Ectodermal cell (in vitro differentiated cells): ENCODE results near the gene PHTF2. TPM values are rescaled to one million over a fixed set of nuclear protein-coding genes. Genes with fewer than 3 reads are reported as not detected.
A peak's percentile ranks its signal among the peaks of the same experiment; 100 is the strongest.

Experiments
- H3K27ac ChIP-seq: 2 replicates; pipeline ENCODE4 v1.7.0; 2013; ENCODE audit warnings: mild to moderate bottlenecking, low read depth, low read length; ENCODE audit not compliant: insufficient read depth, poor library complexity, severe bottlenecking
- H3K27me3 ChIP-seq: 2 replicates; pipeline ENCODE4 v1.7.0; 2013; ENCODE audit warnings: mild to moderate bottlenecking, low read length; ENCODE audit not compliant: insufficient read depth, control insufficient read depth, poor library complexity, severe bottlenecking
- H3K36me3 ChIP-seq: one replicate; pipeline ENCODE4 v1.7.0; 2013; ENCODE audit warnings: low read length; ENCODE audit not compliant: control insufficient read depth, insufficient read depth
- H3K4me1 ChIP-seq: one replicate; pipeline ENCODE4 v1.7.0; 2013; ENCODE audit warnings: low read length; ENCODE audit not compliant: control insufficient read depth, insufficient read depth
- H3K4me3 ChIP-seq: 2 replicates; pipeline ENCODE4 v1.7.0; 2013; ENCODE audit warnings: low read depth, low read length, control low read depth; ENCODE audit not compliant: insufficient read depth
- H3K9me3 ChIP-seq: 2 replicates; pipeline ENCODE4 v1.7.0; 2013; ENCODE audit warnings: mild to moderate bottlenecking, low read length, moderate library complexity; ENCODE audit not compliant: control insufficient read depth
- WGBS, 2 experiments: methylation state at CpG; one replicate each; pipeline ENCODE4 v1.1.7; 2013; ENCODE audit warnings: missing lambda C conversion rate in 2 of 2; 5-methylcytosine and 5-hydroxymethylcytosine counted together
- polyA plus RNA-seq, 4 experiments: library from polyadenylated mRNA; stranded (reverse); fragments of 50-300 nt; gene quantifications; one replicate each; pipeline ENCODE4 v1.2.3, GENCODE V29; 2013

The PHTF2 gene
- 25.5 TPM for polyA plus RNA-seq (2013, experiment 1 of 4)
- polyA plus RNA-seq (2013, experiment 2 of 4), result 22.5 TPM
- 22.5 TPM for polyA plus RNA-seq (2013, experiment 3 of 4)
- 23.9 TPM for polyA plus RNA-seq (2013, experiment 4 of 4)

GRCh38 chr7:77798394-77799077, at the start of gene PHTF2, which contains the start of gene TMEM60:
Gene PHTF2 (plus strand): TSS chr7:77798773.
Gene TMEM60 (minus strand): TSS chr7:77798434. CDS start chr7:77794373, 4,061 bp downstream.
- H3K9me3 ChIP-seq, result no peaks in the 10 kb centered on the region
- no peaks in the 10 kb centered on the region for H3K27me3 ChIP-seq
- no peaks in the 10 kb centered on the region for H3K36me3 ChIP-seq
- H3K4me3 ChIP-seq, result peak within 1 kb of the TSS; percentile 94
- peak within 1 kb of the TSS; percentile 82 for H3K27ac ChIP-seq
- H3K4me1 ChIP-seq, result peaks cover 8% of the 10 kb centered on the region
- 0% methylated on average over 61 of the region's 61 CpGs for WGBS, 2 experiments

- Histone ChIP-seq H3K9me3 (no peaks in the 10 kb centered on the region), H3K36me3 (no peaks in the 10 kb centered on the region), H3K27ac (no peak overlapping the region), H3K27me3 (no peaks in the 10 kb centered on the region), H3K4me3 (no peak overlapping the region), H3K4me1 (no peaks in the 10 kb centered on the region)
- 92 to 100% methylated on average over 2 of the region's 2 CpGs for WGBS, 2 experiments
These were observed 46.6 kb upstream of the PHTF2 start for GRCh38 chr7:77752016-77752415.

- H3K27ac ChIP-seq, result no peak overlapping the region
- no peaks in the 10 kb centered on the region for H3K36me3 ChIP-seq
- 88 to 94% methylated on average over 1 of the region's 1 CpG for WGBS, 2 experiments
- no peaks in the 10 kb centered on the region for H3K27me3 ChIP-seq
- H3K4me3 ChIP-seq, result no peak overlapping the region
- no peaks in the 10 kb centered on the region for H3K4me1 ChIP-seq
- H3K9me3 ChIP-seq, result no peaks in the 10 kb centered on the region
These were observed 45.4 kb upstream of the PHTF2 start for GRCh38 chr7:77753173-77753572.

GRCh38 chr7:77757589-77757988, 41.0 kb upstream of the PHTF2 start:
- Histone ChIP-seq H3K4me1 (no peaks in the 10 kb centered on the region), H3K27ac (no peak overlapping the region), H3K36me3 (no peaks in the 10 kb centered on the region), H3K27me3 (no peaks in the 10 kb centered on the region), H3K4me3 (no peak overlapping the region), H3K9me3 (no peaks in the 10 kb centered on the region)
- 92 to 100% methylated on average over 1 of the region's 1 CpG for WGBS, 2 experiments

- no peaks in the 10 kb centered on the region for H3K36me3 ChIP-seq
- 14 to 34% methylated on average over 3 of the region's 3 CpGs for WGBS, 2 experiments
- H3K27ac ChIP-seq, result no peak overlapping the region
- no peak overlapping the region for H3K4me3 ChIP-seq
- no peaks in the 10 kb centered on the region for H3K4me1 ChIP-seq
- H3K27me3 ChIP-seq, result no peaks in the 10 kb centered on the region
- no peaks in the 10 kb centered on the region for H3K9me3 ChIP-seq
These were observed 39.2 kb upstream of the PHTF2 start for GRCh38 chr7:77759294-77759889.

GRCh38 chr7:77760809-77761453, 37.6 kb upstream of the PHTF2 start:
- Histone ChIP-seq H3K36me3 (no peaks in the 10 kb centered on the region), H3K4me3 (no peak overlapping the region), H3K9me3 (no peaks in the 10 kb centered on the region), H3K27me3 (no peaks in the 10 kb centered on the region), H3K27ac (no peak overlapping the region), H3K4me1 (no peaks in the 10 kb centered on the region)
- WGBS, 2 experiments, result 91 to 98% methylated on average over 7 to 8 of the region's 10 CpGs

- H3K4me1 ChIP-seq, result no peaks in the 10 kb centered on the region
- H3K4me3 ChIP-seq, result no peak overlapping the region
- H3K27ac ChIP-seq, result no peak overlapping the region
- peaks cover 3% of the 10 kb centered on the region for H3K36me3 ChIP-seq
- no peaks in the 10 kb centered on the region for H3K9me3 ChIP-seq
- H3K27me3 ChIP-seq, result no peaks in the 10 kb centered on the region
- 93 to 98% methylated on average over 3 of the region's 3 CpGs for WGBS, 2 experiments
These were observed 33.1 kb upstream of the PHTF2 start for GRCh38 chr7:77765481-77765880.

- Histone ChIP-seq H3K27me3 (no peaks in the 10 kb centered on the region), H3K4me1 (no peaks in the 10 kb centered on the region), H3K27ac (no peak overlapping the region), H3K4me3 (no peak overlapping the region), H3K9me3 (no peaks in the 10 kb centered on the region), H3K36me3 (peaks cover 3% of the 10 kb centered on the region)
- WGBS, 2 experiments, result 91 to 97% methylated on average over 4 of the region's 4 CpGs
These were observed 32.4 kb upstream of the PHTF2 start for GRCh38 chr7:77765906-77766800.

- WGBS, 2 experiments, result 91 to 92% methylated on average over 6 of the region's 6 CpGs
- H3K27ac ChIP-seq, result no peak overlapping the region
- no peak overlapping the region for H3K4me3 ChIP-seq
- no peaks in the 10 kb centered on the region for H3K4me1 ChIP-seq
- no peaks in the 10 kb centered on the region for H3K9me3 ChIP-seq
- no peaks in the 10 kb centered on the region for H3K27me3 ChIP-seq
- H3K36me3 ChIP-seq, result peaks cover 3% of the 10 kb centered on the region
These were observed 31.6 kb upstream of the PHTF2 start for GRCh38 chr7:77766801-77767605.
